Right lobe of liver (tissue), 4 donors: ENCODE data around the gene B4GALNT3.
A peak's percentile ranks its signal among the peaks of the same experiment; 100 is the strongest.

Experiments used
- CTCF ChIP-seq, 4 donors: fragments of 200-600 bp in 3 of 4; fragments of 450-650 bp in 1 of 4; IDR thresholded peaks; one replicate each; pipeline versions ENCODE4 v1.5.1 to v1.8.0; 2016 to 2022; ENCODE audit warnings: antibody characterized with exemption in 4 of 4, mild to moderate bottlenecking in 2 of 4
- POLR2A ChIP-seq: fragments of 450-650 bp; IDR thresholded peaks from one replicate; pipeline ENCODE4 v1.6.1; 2017; ENCODE audit warnings: antibody characterized with exemption, mild to moderate bottlenecking
- donor health status: DM: no; HTN: no; CAD: no.
- donor health status: DM: no; HTN: no; CAD: no.
- donor health status: DM: no; HTN: yes; CAD: no.

GRCh38 chr12:569803-570434, 110.2 kb downstream of the B4GALNT3 start:
- TF ChIP-seq POLR2A = no peak
- peak; percentile 94 to 96 (median 96) for TF ChIP-seq CTCF (IDR thresholded peaks at IDR 0.05)
